Astrocyte (in vitro differentiated cells and primary cell): ENCODE results near the gene AP4E1. TPM values are rescaled to one million over a fixed set of nuclear protein-coding genes. Genes with fewer than 3 reads are reported as not detected.

ENCODE experiments used
- DNase-seq: peaks from one replicate; pipeline ENCODE4 v3.0.0-alpha.2; 2010; ENCODE audit warnings: low read depth
- FAIRE-seq: peaks from 2 replicates; lab custom pipeline; 2011; peaks lifted over from hg19 to GRCh38; lab: Jason Lieb, UNC
- H2AFZ ChIP-seq: 2 replicates; pipeline ENCODE4 v1.6.0; 2012; ENCODE audit warnings: low read depth, low read length, inconsistent platforms
- H3K27ac ChIP-seq: 2 replicates; pipeline ENCODE4 v1.5.1; 2011; ENCODE audit warnings: low read depth, low read length, inconsistent platforms
- H3K27me3 ChIP-seq: 2 replicates; pipeline ENCODE4 v1.6.0; 2011; ENCODE audit warnings: low read length, inconsistent platforms; ENCODE audit not compliant: insufficient read depth
- H3K36me3 ChIP-seq: 2 replicates; pipeline ENCODE4 v1.5.1; 2011; ENCODE audit warnings: low read length, inconsistent platforms; ENCODE audit not compliant: insufficient read depth
- H3K4me1 ChIP-seq: 2 replicates; pipeline ENCODE4 v1.5.1; 2011; ENCODE audit warnings: low read length, inconsistent platforms; ENCODE audit not compliant: insufficient read depth
- H3K4me2 ChIP-seq: 2 replicates; pipeline ENCODE4 v1.6.0; 2012; ENCODE audit warnings: low read length, inconsistent platforms
- H3K4me3 ChIP-seq: 2 replicates; pipeline ENCODE4 v1.5.1; 2011; ENCODE audit warnings: low read depth, mild to moderate bottlenecking, low read length, inconsistent platforms; ENCODE audit not compliant: insufficient read depth
- H3K79me2 ChIP-seq: 2 replicates; pipeline ENCODE4 v1.6.0; 2012; ENCODE audit warnings: mild to moderate bottlenecking, low read length, inconsistent platforms; ENCODE audit not compliant: insufficient read depth
- H3K9ac ChIP-seq: 2 replicates; pipeline ENCODE4 v1.6.0; 2012; ENCODE audit warnings: mild to moderate bottlenecking, low read length, inconsistent platforms
- H3K9me3 ChIP-seq: 2 replicates; pipeline ENCODE4 v1.5.1; 2012; ENCODE audit warnings: low read depth, mild to moderate bottlenecking, low read length, inconsistent platforms; ENCODE audit not compliant: insufficient read depth
- H4K20me1 ChIP-seq: 2 replicates; pipeline ENCODE4 v1.6.0; 2012; ENCODE audit warnings: low read length, inconsistent platforms; ENCODE audit not compliant: insufficient read depth
- H3K27ac Mint-ChIP-seq: one replicate; pipeline ENCODE4 v1.8.0; 2021; ENCODE audit warnings: mild to moderate bottlenecking, mixed read lengths; ENCODE audit not compliant: unreplicated experiment
- H3K27me3 Mint-ChIP-seq: one replicate; pipeline ENCODE4 v1.8.0; 2021; ENCODE audit warnings: low read depth, mixed read lengths; ENCODE audit not compliant: unreplicated experiment
- H3K36me3 Mint-ChIP-seq: one replicate; pipeline ENCODE4 v1.8.0; 2021; ENCODE audit warnings: low read depth, mixed read lengths; ENCODE audit not compliant: unreplicated experiment
- H3K4me1 Mint-ChIP-seq: one replicate; pipeline ENCODE4 v1.8.0; 2021; ENCODE audit warnings: low read depth, mixed read lengths; ENCODE audit not compliant: unreplicated experiment
- H3K4me3 Mint-ChIP-seq: one replicate; pipeline ENCODE4 v1.8.0; 2021; ENCODE audit warnings: mild to moderate bottlenecking, moderate library complexity, mixed read lengths; ENCODE audit not compliant: unreplicated experiment
- H3K9me3 Mint-ChIP-seq: one replicate; pipeline ENCODE4 v1.8.0; 2021; ENCODE audit warnings: mild to moderate bottlenecking, mixed read lengths; ENCODE audit not compliant: unreplicated experiment
- CTCF ChIP-seq: IDR thresholded peaks from 2 replicates; pipeline ENCODE4 v1.5.1; 2011; ENCODE audit warnings: low read depth, mild to moderate bottlenecking, inconsistent platforms, low read length, moderate library complexity; ENCODE audit not compliant: insufficient read depth
- EZH2 ChIP-seq: IDR thresholded peaks from 2 replicates; pipeline ENCODE4 v1.6.1; 2012; ENCODE audit warnings: mild to moderate bottlenecking, low read length, inconsistent platforms; ENCODE audit not compliant: insufficient read depth
- total RNA-seq: library from RNA; stranded (reverse); gene quantifications from 2 replicates; pipeline ENCODE4 v1.2.1, GENCODE V29; 2021

AP4E1 gene
- total RNA-seq, 1 donor from 2014 or later = 16.4 TPM

DNA sequence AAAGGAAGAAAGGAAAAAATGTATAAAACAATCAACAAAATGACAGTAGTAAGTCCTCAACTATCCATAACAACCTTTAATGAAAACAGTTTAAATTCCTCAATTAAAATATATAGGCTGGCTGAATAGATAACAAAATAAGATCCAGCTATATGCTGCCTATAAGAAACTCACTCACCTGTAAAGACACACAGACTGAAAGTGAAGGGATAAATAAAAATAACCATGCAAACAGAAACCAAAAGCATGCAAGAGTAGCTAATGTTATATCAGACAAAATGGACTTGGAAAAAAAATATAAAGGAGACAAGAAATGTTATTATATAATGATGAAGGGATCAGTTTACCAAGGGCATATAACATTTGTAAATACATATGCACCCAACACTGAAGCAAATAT lies 51.2 kb downstream of the AP4E1 start:
- Histone ChIP-seq H3K4me3 (no peak overlapping the region), H3K36me3 (peaks cover 18% of the 10 kb centered on the region), H3K4me1 (no peaks in the 10 kb centered on the region), H3K79me2 (peaks cover 3% of the 10 kb centered on the region), H3K9me3 (no peaks in the 10 kb centered on the region), H2AFZ (no peak overlapping the region), H3K27ac (no peak overlapping the region), H3K27me3 (no peaks in the 10 kb centered on the region), H3K9ac (no peak overlapping the region), H4K20me1 (no peaks in the 10 kb centered on the region), H3K4me2 (no peak overlapping the region)
- peaks cover 25% of the 10 kb centered on the region for H3K9me3 Mint-ChIP-seq
- peaks cover 69% of the 10 kb centered on the region for H3K36me3 Mint-ChIP-seq
- H3K4me1 Mint-ChIP-seq = no peaks in the 10 kb centered on the region
- DNase-seq = no peak
- H3K27me3 Mint-ChIP-seq = no peaks in the 10 kb centered on the region
- no peak for FAIRE-seq
- no peak overlapping the region for H3K4me3 Mint-ChIP-seq
- TF ChIP-seq CTCF (no peak), EZH2 (no peak)
- H3K27ac Mint-ChIP-seq = no peak overlapping the region

GRCh38 chr15:50964075-50964474 lies 55.6 kb downstream of the AP4E1 start:
- no peak for TF ChIP-seq CTCF
- no peak for TF ChIP-seq EZH2
- FAIRE-seq = no peak
- Histone ChIP-seq H3K27me3 (no peaks in the 10 kb centered on the region), H3K9ac (no peak overlapping the region), H3K27ac (no peak overlapping the region), H3K4me3 (no peak overlapping the region), H2AFZ (no peak overlapping the region), H3K79me2 (peaks cover 8% of the 10 kb centered on the region), H4K20me1 (no peaks in the 10 kb centered on the region), H3K4me2 (no peak overlapping the region), H3K36me3 (peaks cover 11% of the 10 kb centered on the region), H3K4me1 (no peaks in the 10 kb centered on the region), H3K9me3 (no peaks in the 10 kb centered on the region)
- DNase-seq = no peak
- Mint-ChIP-seq H3K9me3 (peaks cover 25% of the 10 kb centered on the region), H3K36me3 (peaks cover 66% of the 10 kb centered on the region), H3K4me3 (no peak overlapping the region), H3K27ac (no peak overlapping the region), H3K27me3 (no peaks in the 10 kb centered on the region), H3K4me1 (no peaks in the 10 kb centered on the region)

DNA sequence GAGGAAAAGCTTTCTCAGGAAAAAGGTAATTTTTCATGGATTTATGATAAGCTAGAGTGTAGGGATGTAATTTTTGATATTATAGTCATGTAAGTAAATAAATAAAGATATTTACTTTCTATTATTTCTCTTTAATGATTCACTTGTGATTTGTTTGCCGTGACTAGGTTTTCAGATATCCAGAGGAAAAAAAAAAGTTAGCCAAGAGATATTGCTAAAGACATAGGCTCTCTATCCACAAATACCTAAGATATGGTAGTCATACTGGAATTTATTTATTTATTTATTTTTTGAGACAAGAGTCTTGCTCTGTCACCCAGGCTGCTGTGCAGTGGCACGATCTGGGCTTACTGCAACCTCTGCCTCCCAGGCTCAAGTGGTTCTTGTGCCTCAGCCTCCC lies 59.9 kb downstream of the AP4E1 start:
- Histone ChIP-seq H2AFZ (no peak overlapping the region), H3K27me3 (no peaks in the 10 kb centered on the region), H3K9ac (no peak overlapping the region), H3K27ac (no peak overlapping the region), H3K36me3 (peaks cover 11% of the 10 kb centered on the region), H4K20me1 (no peaks in the 10 kb centered on the region), H3K9me3 (no peaks in the 10 kb centered on the region), H3K4me1 (no peaks in the 10 kb centered on the region), H3K4me3 (no peak overlapping the region), H3K4me2 (no peak overlapping the region), H3K79me2 (peaks cover 8% of the 10 kb centered on the region)
- Mint-ChIP-seq H3K9me3 (peaks cover 13% of the 10 kb centered on the region), H3K27me3 (no peaks in the 10 kb centered on the region), H3K4me3 (no peak overlapping the region), H3K27ac (no peak overlapping the region), H3K4me1 (no peaks in the 10 kb centered on the region), H3K36me3 (peaks cover 52% of the 10 kb centered on the region)
- FAIRE-seq (no peak), DNase-seq (no peak)
- TF ChIP-seq EZH2 (no peak), CTCF (no peak)
